Ectodermal cell (in vitro differentiated cells): Measurements from ENCODE around the gene SF1.

Source experiments
- H3K27ac ChIP-seq: 2 replicates; pipeline ENCODE4 v1.7.0; 2013; ENCODE audit warnings: mild to moderate bottlenecking, low read depth, low read length; ENCODE audit not compliant: insufficient read depth, poor library complexity, severe bottlenecking
- H3K27me3 ChIP-seq: 2 replicates; pipeline ENCODE4 v1.7.0; 2013; ENCODE audit warnings: mild to moderate bottlenecking, low read length; ENCODE audit not compliant: insufficient read depth, control insufficient read depth, poor library complexity, severe bottlenecking
- H3K36me3 ChIP-seq: one replicate; pipeline ENCODE4 v1.7.0; 2013; ENCODE audit warnings: low read length; ENCODE audit not compliant: control insufficient read depth, insufficient read depth
- H3K4me1 ChIP-seq: one replicate; pipeline ENCODE4 v1.7.0; 2013; ENCODE audit warnings: low read length; ENCODE audit not compliant: control insufficient read depth, insufficient read depth
- H3K4me3 ChIP-seq: 2 replicates; pipeline ENCODE4 v1.7.0; 2013; ENCODE audit warnings: low read depth, low read length, control low read depth; ENCODE audit not compliant: insufficient read depth
- H3K9me3 ChIP-seq: 2 replicates; pipeline ENCODE4 v1.7.0; 2013; ENCODE audit warnings: mild to moderate bottlenecking, low read length, moderate library complexity; ENCODE audit not compliant: control insufficient read depth
- WGBS, 2 experiments: methylation state at CpG; one replicate each; pipeline ENCODE4 v1.1.7; 2013; ENCODE audit warnings: missing lambda C conversion rate in 2 of 2; 5-methylcytosine and 5-hydroxymethylcytosine counted together

SF1 gene

DNA sequence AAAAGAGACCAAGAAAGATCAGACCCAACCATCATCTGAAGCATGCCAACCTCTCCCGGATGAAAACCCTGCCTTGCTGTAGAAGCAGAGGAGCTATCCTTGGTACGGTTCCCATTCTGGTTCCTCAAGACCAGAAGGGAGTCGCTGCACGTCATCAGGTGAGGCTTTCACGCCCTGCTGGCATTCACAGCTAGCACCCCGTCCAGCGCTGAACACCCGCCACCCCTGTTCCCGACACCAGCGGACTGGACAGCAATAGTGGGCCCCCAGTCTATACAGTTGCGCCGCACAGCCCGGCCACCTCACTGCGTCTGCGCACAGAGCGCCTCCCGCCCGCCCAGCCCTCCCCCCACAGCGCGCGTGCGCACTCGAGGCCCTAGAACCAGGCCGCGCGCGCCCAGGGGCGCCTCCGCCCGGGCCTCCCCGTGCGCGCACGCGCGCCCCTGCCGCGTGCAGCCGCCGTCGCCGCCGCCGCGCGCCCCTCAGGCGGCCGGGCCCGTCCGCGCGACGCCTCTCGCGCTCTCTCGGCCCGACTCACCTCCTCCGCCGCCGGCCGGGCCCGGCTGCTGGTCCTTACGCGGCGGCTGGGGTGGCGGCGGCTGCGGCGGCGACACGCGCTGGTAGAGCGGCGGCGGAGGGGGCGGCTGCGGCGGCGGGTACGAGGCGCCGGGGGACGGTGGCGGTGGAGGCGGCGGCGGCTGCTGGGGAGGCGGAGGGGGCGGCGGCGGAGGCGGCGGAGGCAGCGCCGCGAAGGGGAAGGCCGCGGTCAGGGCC lies 706 bp downstream of the SF1 start:
- H3K9me3 ChIP-seq, result no peaks in the 10 kb centered on the region
- 0% methylated on average over 98 of the region's 98 CpGs for WGBS, 2 experiments
- H3K4me1 ChIP-seq, result peaks cover 7% of the 10 kb centered on the region
- H3K36me3 ChIP-seq, result peaks cover 32% of the 10 kb centered on the region
- no peaks in the 10 kb centered on the region for H3K27me3 ChIP-seq
- H3K27ac ChIP-seq, result peak overlapping the region; percentile 97
- peak overlapping the region; percentile 85 for H3K4me3 ChIP-seq

DNA sequence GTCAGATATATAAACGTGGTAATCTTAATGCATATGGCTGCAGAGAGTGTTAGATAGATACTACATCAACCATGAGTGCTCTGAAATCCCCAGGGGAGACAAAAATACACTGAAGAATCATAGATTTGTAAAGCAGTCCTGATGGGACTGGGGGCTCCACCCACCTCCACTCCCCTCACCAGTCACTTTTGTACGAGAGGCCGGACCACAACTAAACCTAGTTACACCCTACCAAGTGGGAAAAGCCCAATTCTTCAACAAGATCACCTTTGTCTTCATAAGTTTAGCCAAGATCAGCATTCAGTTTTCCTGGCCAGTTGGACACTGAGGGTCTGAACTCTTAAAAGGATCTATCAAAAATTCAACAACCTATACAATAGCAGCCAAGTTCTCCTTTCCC lies 1.5 kb downstream of the SF1 start:
- peaks cover 38% of the 10 kb centered on the region for H3K36me3 ChIP-seq
- no peak overlapping the region for H3K27ac ChIP-seq
- H3K4me3 ChIP-seq, result peak overlapping the region; percentile 85
- H3K9me3 ChIP-seq, result no peaks in the 10 kb centered on the region
- H3K4me1 ChIP-seq, result peaks cover 7% of the 10 kb centered on the region
- H3K27me3 ChIP-seq, result no peaks in the 10 kb centered on the region
- 56 to 69% methylated on average over 2 to 3 of the region's 3 CpGs for WGBS, 2 experiments

DNA sequence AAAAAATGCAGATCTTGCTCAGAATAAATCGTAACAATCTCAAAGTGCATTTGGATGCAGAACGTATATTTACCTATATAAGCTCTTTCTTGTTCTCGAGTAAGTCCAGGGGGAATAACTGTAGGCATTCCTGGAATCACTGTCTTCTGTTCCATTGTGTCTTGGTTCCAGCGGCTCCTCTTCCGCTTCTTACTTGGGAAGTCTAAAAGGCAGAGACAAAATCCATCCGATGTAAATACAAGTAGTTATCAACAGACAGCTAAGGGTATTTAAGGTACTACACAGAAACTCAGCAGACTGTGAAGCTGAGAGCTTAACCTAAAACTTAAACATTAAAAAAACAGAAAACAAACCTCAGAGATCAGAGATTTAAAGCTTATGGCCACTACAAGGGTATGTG lies 1.9 kb downstream of the SF1 start:
- peak overlapping the region; percentile 85 for H3K4me3 ChIP-seq
- WGBS, 2 experiments, result 94 to 96% methylated on average over 6 of the region's 6 CpGs

DNA sequence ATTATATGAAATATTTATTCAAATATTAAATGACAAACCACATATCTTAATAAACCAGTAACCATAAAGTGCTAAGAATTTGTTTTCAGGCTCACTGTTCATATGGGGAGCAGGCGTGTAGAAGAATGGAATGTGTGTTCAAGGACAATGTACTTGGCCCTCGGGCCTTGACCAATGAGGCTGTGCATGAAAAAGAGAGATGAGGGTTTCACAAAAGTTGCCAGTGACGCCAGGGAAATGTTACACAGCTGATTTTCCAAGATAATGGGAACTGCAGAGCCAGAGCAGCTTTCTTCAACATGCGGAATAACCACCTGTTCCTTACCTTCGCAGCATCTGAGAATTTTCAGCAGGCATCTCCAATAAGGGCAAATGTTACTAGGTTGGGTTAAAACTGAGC lies 4.2 kb downstream of the SF1 start:
- H3K27ac ChIP-seq, result no peak overlapping the region
- no peaks in the 10 kb centered on the region for H3K27me3 ChIP-seq
- WGBS, 2 experiments, result 96 to 97% methylated on average over 5 of the region's 5 CpGs
- H3K4me1 ChIP-seq, result peaks cover 7% of the 10 kb centered on the region
- H3K9me3 ChIP-seq, result no peaks in the 10 kb centered on the region
- no peak overlapping the region for H3K4me3 ChIP-seq
- peaks cover 65% of the 10 kb centered on the region for H3K36me3 ChIP-seq

More for the DNA sequence above, 1.9 kb downstream of the SF1 start:
- peaks cover 42% of the 10 kb centered on the region for H3K36me3 ChIP-seq
- no peaks in the 10 kb centered on the region for H3K9me3 ChIP-seq
- H3K4me1 ChIP-seq, result peaks cover 7% of the 10 kb centered on the region
- no peak overlapping the region for H3K27ac ChIP-seq
- H3K27me3 ChIP-seq, result no peaks in the 10 kb centered on the region

DNA sequence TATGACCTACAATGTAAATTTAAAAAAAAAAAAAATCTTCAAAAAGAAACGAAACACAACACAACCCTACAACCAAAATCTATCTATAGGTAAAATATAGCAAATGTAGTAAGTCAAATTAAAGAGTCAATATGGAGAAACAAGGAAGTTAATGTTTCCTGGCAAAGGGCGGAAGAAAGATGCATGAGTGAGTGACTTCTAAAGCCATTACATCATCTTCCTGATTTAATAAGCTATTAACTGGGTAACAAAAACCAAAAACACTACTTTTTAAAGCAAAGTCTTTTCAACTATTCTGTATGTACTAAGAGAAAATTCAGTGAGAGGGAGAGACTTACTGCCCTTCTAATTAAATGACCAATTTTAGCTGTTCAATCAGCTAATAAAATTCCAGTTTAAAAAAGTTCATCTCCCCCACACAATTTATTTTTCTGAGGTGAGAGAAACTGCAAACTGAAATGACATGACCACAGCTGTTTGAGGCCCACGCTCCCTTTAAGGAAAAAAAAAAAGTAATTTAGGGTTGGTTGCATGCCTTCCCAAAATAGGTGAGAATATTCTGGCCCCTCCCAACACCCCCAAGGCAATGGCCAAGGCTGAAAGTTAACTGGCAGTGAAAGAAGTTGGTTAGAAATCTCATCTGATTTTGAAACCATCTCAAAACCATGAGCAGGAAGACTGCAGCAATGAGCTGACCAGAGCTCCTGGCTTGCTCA lies 5.9 kb downstream of the SF1 start:
- Histone ChIP-seq H3K4me1 (peaks cover 7% of the 10 kb centered on the region), H3K27me3 (no peaks in the 10 kb centered on the region), H3K9me3 (no peaks in the 10 kb centered on the region), H3K27ac (no peak overlapping the region), H3K36me3 (peaks cover 82% of the 10 kb centered on the region), H3K4me3 (no peak overlapping the region)
- 90 to 100% methylated on average over 2 of the region's 3 CpGs for WGBS, 2 experiments

DNA sequence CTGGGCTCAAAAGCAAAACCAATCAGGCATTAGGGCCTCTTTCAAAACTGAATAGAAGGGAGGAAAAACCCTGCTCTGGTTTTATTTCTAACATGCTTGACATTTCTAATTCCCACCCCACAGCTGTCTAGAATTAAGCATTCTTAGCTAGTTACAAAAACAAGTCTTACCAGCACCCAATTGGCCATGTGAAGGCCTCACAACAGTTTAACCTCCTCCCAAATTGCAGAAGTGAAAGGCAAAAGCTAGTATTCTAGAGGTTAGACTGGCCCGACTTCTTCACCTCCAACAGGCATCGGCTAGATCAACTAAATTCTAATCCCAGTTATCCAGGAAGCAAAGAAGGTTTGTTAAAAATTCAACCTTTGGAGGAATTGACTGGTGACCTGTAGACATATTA lies 6.5 kb downstream of the SF1 start:
- H3K4me1 ChIP-seq, result peaks cover 11% of the 10 kb centered on the region
- peaks cover 88% of the 10 kb centered on the region for H3K36me3 ChIP-seq
- no peaks in the 10 kb centered on the region for H3K9me3 ChIP-seq
- H3K27me3 ChIP-seq, result no peaks in the 10 kb centered on the region
- no peak overlapping the region for H3K4me3 ChIP-seq
- H3K27ac ChIP-seq, result no peak overlapping the region
- WGBS, 2 experiments, result 88 to 100% methylated on average over 1 to 2 of the region's 2 CpGs

DNA sequence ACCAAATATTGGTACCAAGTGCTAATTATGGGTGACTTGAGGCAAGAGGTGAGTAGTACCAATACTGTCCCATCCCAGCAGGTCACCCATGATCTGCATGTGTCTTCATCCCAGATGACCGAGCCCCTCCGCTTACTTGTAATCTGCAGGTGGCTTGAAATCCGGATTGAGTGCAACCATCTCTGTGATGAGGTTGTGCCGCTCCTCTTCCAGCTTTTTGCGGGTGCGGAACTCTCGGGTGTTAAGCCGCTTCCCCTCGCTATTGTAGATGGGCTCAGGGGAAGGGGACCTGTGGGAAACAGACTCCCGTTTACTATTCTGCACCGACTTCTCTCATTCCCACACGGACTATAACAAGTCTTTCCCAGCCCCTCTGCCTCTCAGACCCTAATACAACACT lies 8.2 kb downstream of the SF1 start:
- H3K9me3 ChIP-seq, result no peaks in the 10 kb centered on the region
- H3K4me3 ChIP-seq, result no peak overlapping the region
- peaks cover 12% of the 10 kb centered on the region for H3K4me1 ChIP-seq
- H3K27me3 ChIP-seq, result no peaks in the 10 kb centered on the region
- 95 to 96% methylated on average over 12 of the region's 12 CpGs for WGBS, 2 experiments
- peaks cover 90% of the 10 kb centered on the region for H3K36me3 ChIP-seq
- H3K27ac ChIP-seq, result no peak overlapping the region

DNA sequence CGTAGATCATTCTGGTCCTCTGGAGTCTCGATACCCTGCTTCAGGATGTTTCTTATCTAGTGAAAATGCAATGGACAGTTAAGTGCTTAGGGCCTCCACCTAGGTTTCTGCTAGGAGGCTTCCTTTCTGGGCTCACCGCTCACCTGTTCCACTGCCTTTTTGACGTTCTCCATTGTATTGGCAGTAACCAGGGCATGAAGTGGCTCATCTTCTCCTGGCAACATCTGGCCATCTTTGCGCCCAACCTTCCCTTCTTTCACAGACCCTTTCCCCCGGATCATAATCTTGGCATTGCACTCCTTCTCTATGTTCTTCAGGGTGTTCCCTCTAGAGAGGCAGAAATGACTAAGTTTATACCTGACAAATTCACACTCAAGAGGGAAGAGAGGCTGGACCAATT lies 9.1 kb downstream of the SF1 start:
- H3K27me3 ChIP-seq, result no peaks in the 10 kb centered on the region
- no peak overlapping the region for H3K4me3 ChIP-seq
- peaks cover 88% of the 10 kb centered on the region for H3K36me3 ChIP-seq
- H3K4me1 ChIP-seq, result peaks cover 20% of the 10 kb centered on the region
- no peak overlapping the region for H3K27ac ChIP-seq
- 95% methylated on average over 6 of the region's 6 CpGs for WGBS, 2 experiments
- H3K9me3 ChIP-seq, result no peaks in the 10 kb centered on the region

DNA sequence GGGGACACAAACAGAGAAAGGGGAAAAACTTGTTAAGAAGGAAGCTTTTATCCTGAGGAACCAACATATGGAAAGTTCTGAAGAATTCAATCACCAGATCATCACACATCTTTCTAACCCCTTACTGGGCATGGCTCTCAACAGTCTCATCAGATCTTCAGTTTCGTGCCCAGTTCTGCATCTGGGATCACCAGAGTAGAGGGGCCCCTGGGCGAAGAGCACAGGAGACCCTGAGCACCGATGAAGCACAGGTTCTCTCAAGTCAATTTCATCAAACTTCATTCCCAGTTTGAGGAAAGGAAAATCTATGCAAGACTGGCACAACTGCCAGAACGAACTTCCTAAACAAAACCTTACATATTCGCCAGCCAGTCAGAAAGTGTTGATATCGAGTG lies 10.0 kb downstream of the SF1 start:
- H3K27me3 ChIP-seq, result no peaks in the 10 kb centered on the region
- H3K4me1 ChIP-seq, result peaks cover 30% of the 10 kb centered on the region
- 93 to 97% methylated on average over 6 of the region's 6 CpGs for WGBS, 2 experiments
- no peaks in the 10 kb centered on the region for H3K9me3 ChIP-seq
- no peak overlapping the region for H3K4me3 ChIP-seq
- H3K27ac ChIP-seq, result no peak overlapping the region
- H3K36me3 ChIP-seq, result peaks cover 80% of the 10 kb centered on the region

DNA sequence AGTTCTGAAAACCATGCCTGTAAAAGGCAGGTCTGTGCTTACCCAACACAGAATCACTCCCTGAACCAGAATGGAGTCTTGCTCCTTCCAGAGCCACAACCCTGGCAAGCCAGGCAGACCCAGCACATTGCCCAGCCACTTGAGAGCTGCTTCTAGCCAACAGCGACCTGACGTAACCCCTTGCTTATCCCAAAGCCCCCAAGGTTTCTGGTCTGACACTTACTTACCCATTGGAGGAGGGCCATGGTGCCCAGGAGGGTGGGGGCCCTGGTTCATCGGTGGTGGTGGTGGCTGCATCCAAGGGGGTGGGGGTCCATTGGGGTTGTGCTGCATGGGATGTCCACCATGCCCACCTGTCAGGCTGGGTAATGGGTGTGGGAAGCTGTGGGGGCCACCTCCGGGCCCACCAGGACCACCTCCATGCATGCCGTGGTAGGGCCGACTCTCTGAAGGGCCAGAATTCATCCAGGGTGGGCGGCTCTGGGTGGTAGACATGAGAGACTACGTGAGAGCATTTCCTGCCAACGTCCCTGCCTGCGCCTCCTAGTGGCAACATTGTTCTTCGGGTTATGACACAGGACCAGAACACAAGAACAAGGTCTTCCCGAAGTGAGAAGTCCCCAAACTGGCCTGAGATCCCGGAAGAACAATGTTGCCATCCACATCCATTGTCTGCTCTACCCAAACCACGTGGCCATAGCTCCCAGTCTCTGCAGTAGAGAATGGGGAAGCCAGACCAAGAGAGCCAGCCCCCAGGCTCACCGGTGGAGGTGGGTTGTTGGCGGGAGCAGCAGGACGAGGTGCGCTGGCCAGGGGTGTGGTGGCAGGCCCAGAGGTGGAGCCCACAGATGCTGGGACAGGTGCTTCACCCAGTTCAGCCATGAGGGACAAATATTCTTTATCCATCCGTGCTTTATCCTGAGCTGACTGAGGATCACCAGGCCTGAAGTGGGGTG lies 10.7 kb downstream of the SF1 start:
- Histone ChIP-seq H3K36me3 (peaks cover 73% of the 10 kb centered on the region), H3K27me3 (no peaks in the 10 kb centered on the region), H3K9me3 (no peaks in the 10 kb centered on the region), H3K27ac (no peak overlapping the region), H3K4me3 (no peak overlapping the region), H3K4me1 (peaks cover 37% of the 10 kb centered on the region)
- 77 to 80% methylated on average over 19 of the region's 19 CpGs for WGBS, 2 experiments
